DND-41 (cell line): ENCODE results near the gene SLC4A1AP.

Experiments
- ATAC-seq: fragments of 200-7000 bp; cut with Tn5 transposase; 3 replicates; pipeline ENCODE4 v1.9.1; 2021; ENCODE audit warnings: low read depth; ENCODE audit not compliant: insufficient read depth
- DNase-seq: peaks from one replicate; pipeline ENCODE4 v3.0.0-alpha.2; 2020
- H2AFZ ChIP-seq: 2 replicates; pipeline ENCODE4 v1.6.0; 2012; ENCODE audit warnings: low read depth, low read length
- H3K27ac ChIP-seq: 2 replicates; pipeline ENCODE4 v1.5.1; 2012; ENCODE audit warnings: low read length, inconsistent platforms
- H3K27me3 ChIP-seq: fragments of 200-600 bp; sonication (generic); 2 replicates; pipeline ENCODE4 v1.6.0; 2012; ENCODE audit warnings: low read length, mild to moderate bottlenecking, inconsistent platforms; ENCODE audit not compliant: insufficient read depth, poor library complexity
- H3K36me3 ChIP-seq: 2 replicates; pipeline ENCODE4 v1.5.1; 2012; ENCODE audit warnings: low read length, inconsistent platforms; ENCODE audit not compliant: insufficient read depth
- H3K4me1 ChIP-seq: 2 replicates; pipeline ENCODE4 v1.5.1; 2012; ENCODE audit warnings: mild to moderate bottlenecking, low read length; ENCODE audit not compliant: insufficient read depth
- H3K4me2 ChIP-seq: 2 replicates; pipeline ENCODE4 v1.6.0; 2012; ENCODE audit warnings: mild to moderate bottlenecking, moderate library complexity, low read length, inconsistent platforms; ENCODE audit not compliant: insufficient read depth
- H3K4me3 ChIP-seq, 2 experiments: fragments of 200-600 bp in 1 of 2; shearing (Covaris generic) in 1 of 2; 2 replicates each; pipeline ENCODE4 v1.5.1; 2012 to 2016; ENCODE audit warnings: inconsistent platforms in 2 of 2, low read length in 2 of 2, mild to moderate bottlenecking in 2 of 2, low read depth in 1 of 2, moderate library complexity in 1 of 2
- H3K79me2 ChIP-seq: 2 replicates; pipeline ENCODE4 v1.6.0; 2012; ENCODE audit warnings: low read length, inconsistent platforms; ENCODE audit not compliant: insufficient read depth
- H3K9ac ChIP-seq: 2 replicates; pipeline ENCODE4 v1.6.0; 2012; ENCODE audit warnings: low read depth, mild to moderate bottlenecking, inconsistent platforms, low read length, moderate library complexity
- H3K9me3 ChIP-seq: 2 replicates; pipeline ENCODE4 v1.5.1; 2012; ENCODE audit warnings: low read length, moderate library complexity, mild to moderate bottlenecking, inconsistent platforms; ENCODE audit not compliant: insufficient read depth, severe bottlenecking
- H4K20me1 ChIP-seq: 2 replicates; pipeline ENCODE4 v1.6.0; 2012; ENCODE audit warnings: low read length; ENCODE audit not compliant: insufficient read depth
- EZH2 ChIP-seq: IDR thresholded peaks from 3 replicates; pipeline ENCODE4 v1.6.1; 2012; ENCODE audit warnings: borderline replicate concordance, low read depth, mild to moderate bottlenecking, moderate library complexity, low read length, inconsistent platforms; ENCODE audit not compliant: severe bottlenecking
- TF ChIP-seq, protein P1 (sequence below): IDR thresholded peaks from 2 replicates; pipeline ENCODE4 v1.5.1; 2012; ENCODE audit warnings: borderline replicate concordance, low read length, moderate library complexity, mild to moderate bottlenecking; ENCODE audit not compliant: poor library complexity, severe bottlenecking; ENCODE audit errors: extremely low read depth

SLC4A1AP gene

DNA sequence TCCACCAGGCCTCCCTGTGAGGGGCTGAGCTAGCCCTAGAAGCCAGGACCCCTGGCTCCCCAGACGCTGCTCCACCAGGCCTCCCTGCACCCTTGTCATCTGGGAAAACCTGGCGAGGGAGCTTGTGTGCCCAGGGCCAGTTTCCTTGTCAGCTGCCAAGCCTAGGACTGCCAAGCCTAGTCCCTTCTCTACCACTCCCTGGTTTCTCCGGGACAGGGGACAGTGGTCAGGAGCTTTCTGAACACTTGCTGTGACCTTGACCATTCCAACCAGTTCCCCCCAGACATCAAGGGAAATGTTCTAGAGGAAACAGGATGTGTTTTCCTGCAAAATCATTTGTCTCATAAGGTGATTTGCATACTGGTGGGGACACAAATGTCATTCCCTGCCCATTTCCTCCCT, 66.6 kb downstream of the SLC4A1AP start:
- no peak overlapping the region for H3K4me2 ChIP-seq
- TF ChIP-seq, protein P1, sequence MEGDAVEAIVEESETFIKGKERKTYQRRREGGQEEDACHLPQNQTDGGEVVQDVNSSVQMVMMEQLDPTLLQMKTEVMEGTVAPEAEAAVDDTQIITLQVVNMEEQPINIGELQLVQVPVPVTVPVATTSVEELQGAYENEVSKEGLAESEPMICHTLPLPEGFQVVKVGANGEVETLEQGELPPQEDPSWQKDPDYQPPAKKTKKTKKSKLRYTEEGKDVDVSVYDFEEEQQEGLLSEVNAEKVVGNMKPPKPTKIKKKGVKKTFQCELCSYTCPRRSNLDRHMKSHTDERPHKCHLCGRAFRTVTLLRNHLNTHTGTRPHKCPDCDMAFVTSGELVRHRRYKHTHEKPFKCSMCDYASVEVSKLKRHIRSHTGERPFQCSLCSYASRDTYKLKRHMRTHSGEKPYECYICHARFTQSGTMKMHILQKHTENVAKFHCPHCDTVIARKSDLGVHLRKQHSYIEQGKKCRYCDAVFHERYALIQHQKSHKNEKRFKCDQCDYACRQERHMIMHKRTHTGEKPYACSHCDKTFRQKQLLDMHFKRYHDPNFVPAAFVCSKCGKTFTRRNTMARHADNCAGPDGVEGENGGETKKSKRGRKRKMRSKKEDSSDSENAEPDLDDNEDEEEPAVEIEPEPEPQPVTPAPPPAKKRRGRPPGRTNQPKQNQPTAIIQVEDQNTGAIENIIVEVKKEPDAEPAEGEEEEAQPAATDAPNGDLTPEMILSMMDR: no peak
- TF ChIP-seq EZH2: no peak
- H2AFZ ChIP-seq: no peak overlapping the region
- H3K9me3 ChIP-seq: no peaks in the 10 kb centered on the region
- ATAC-seq (no peak), DNase-seq (no peak)
- no peak overlapping the region for H3K9ac ChIP-seq
- H4K20me1 ChIP-seq: no peaks in the 10 kb centered on the region
- no peaks in the 10 kb centered on the region for H3K36me3 ChIP-seq
- H3K27me3 ChIP-seq: no peaks in the 10 kb centered on the region
- no peak overlapping the region for H3K27ac ChIP-seq
- no peak overlapping the region for H3K4me3 ChIP-seq
- H3K79me2 ChIP-seq: no peaks in the 10 kb centered on the region
- H3K4me1 ChIP-seq: no peaks in the 10 kb centered on the region

DNA sequence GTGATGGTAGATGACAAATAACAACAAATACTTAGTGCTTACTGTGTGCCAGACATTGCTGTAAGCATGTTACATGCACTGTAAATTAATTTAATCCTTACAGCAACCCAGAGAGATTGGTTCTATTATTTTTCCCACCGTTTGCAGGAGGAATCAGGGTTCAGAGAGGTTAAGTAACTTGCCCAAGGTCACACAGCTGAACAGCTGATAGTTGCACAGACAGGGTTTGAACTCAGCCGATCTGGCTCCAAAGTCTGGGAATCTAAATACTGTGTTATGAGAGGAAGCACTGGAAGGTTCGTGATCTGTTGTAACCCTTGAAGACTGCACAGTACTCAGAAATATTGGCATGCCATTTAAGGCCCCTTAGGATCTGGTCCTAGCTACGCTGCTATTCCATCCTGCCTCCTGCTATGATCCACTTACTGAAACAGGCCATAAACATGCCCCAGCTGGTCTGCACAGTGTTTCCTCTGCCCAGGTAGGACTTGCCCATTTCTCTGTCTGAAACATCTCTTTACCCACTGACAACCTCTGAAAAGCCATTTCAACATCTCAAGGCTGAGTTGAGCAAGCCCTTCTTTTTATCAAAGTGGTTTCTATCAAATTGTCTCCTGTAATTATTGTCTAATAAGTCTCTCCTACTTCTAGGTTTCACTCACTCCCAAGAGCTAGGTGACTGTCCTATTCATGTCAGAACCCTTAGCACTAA, 67.4 kb downstream of the SLC4A1AP start:
- no peak overlapping the region for H3K4me3 ChIP-seq
- H3K4me1 ChIP-seq: no peaks in the 10 kb centered on the region
- H3K9me3 ChIP-seq: no peaks in the 10 kb centered on the region
- TF ChIP-seq, protein P1: no peak
- no peak for TF ChIP-seq EZH2
- no peak for DNase-seq
- no peak overlapping the region for H2AFZ ChIP-seq
- no peak overlapping the region for H3K9ac ChIP-seq
- H3K27me3 ChIP-seq: no peaks in the 10 kb centered on the region
- no peaks in the 10 kb centered on the region for H3K79me2 ChIP-seq
- H3K36me3 ChIP-seq: no peaks in the 10 kb centered on the region
- H3K4me2 ChIP-seq: no peak overlapping the region
- no peak overlapping the region for H3K27ac ChIP-seq
- ATAC-seq: no peak
- no peaks in the 10 kb centered on the region for H4K20me1 ChIP-seq

DNA sequence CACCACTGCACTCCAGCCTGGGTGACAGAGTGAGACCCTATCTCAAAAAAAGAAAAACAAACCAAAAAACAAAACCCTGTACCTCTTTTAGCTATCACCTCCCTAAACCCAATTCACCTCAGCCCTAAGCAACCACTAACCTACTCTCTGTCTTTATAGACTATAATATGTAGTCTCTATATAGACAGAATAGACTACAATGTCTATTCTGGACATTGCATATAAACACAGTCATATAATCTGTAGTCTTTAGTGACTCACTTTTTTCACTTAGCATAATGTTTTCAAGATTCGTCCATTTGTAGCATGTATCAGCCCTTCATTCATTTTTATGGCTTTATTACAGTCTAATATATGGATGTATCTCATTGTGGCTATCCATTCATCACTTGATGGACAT, 70.6 kb downstream of the SLC4A1AP start:
- Histone ChIP-seq H3K9ac (no peak overlapping the region), H3K4me3 (no peak overlapping the region), H2AFZ (no peak overlapping the region), H3K9me3 (no peaks in the 10 kb centered on the region), H3K27ac (no peak overlapping the region), H3K27me3 (no peaks in the 10 kb centered on the region), H3K36me3 (no peaks in the 10 kb centered on the region), H3K4me2 (no peak overlapping the region), H3K79me2 (no peaks in the 10 kb centered on the region), H4K20me1 (no peaks in the 10 kb centered on the region), H3K4me1 (no peaks in the 10 kb centered on the region)
- DNase-seq (no peak), ATAC-seq (no peak)
- TF ChIP-seq, protein P1: no peak
- TF ChIP-seq EZH2: no peak
